Chondrocyte (in vitro differentiated cells): Measurements from ENCODE around the gene FMO4. TPM values are rescaled to one million over a fixed set of nuclear protein-coding genes. Genes with fewer than 3 reads are reported as not detected.
"Not testable (repeated sequence)": the region's sequence is repeated elsewhere in the genome, so short reads cannot be mapped to it uniquely, and the experiment has no call there.

Experiments
- DNase-seq: peaks from one replicate; pipeline ENCODE4 v3.0.0; 2021; ENCODE audit warnings: mixed read lengths, low spot score
- H3K27ac Mint-ChIP-seq: one replicate; pipeline ENCODE4 v1.8.0; 2021; ENCODE audit warnings: mild to moderate bottlenecking, moderate library complexity, mixed read lengths; ENCODE audit not compliant: unreplicated experiment
- H3K27me3 Mint-ChIP-seq: 2 replicates; pipeline ENCODE4 v1.8.0; 2021; ENCODE audit warnings: low read depth, mixed read lengths
- H3K36me3 Mint-ChIP-seq: 2 replicates; pipeline ENCODE4 v1.8.0; 2021; ENCODE audit warnings: low read depth, mixed read lengths
- H3K4me1 Mint-ChIP-seq: 2 replicates; pipeline ENCODE4 v1.8.0; 2021; ENCODE audit warnings: low read depth, mild to moderate bottlenecking, mixed read lengths
- H3K4me3 Mint-ChIP-seq: one replicate; pipeline ENCODE4 v1.8.0; 2021; ENCODE audit warnings: mild to moderate bottlenecking, moderate library complexity, mixed read lengths; ENCODE audit not compliant: unreplicated experiment
- H3K9me3 Mint-ChIP-seq: 2 replicates; pipeline ENCODE4 v1.8.0; 2021; ENCODE audit warnings: low read depth, mixed read lengths
- total RNA-seq: library from RNA; stranded (reverse); gene quantifications from 3 replicates; pipeline ENCODE4 v1.2.1, GENCODE V29; 2021
- TF ChIP-seq, protein P1 (sequence below): fragments of 200-600 bp; sonication (generic); IDR thresholded peaks from 2 replicates; pipeline ENCODE4 v1.5.0; 2021; ENCODE audit warnings: antibody characterized with exemption, mild to moderate bottlenecking, moderate library complexity

The FMO4 gene
- total RNA-seq, 1 donor from 2014 or later: 2.6 TPM

DNA sequence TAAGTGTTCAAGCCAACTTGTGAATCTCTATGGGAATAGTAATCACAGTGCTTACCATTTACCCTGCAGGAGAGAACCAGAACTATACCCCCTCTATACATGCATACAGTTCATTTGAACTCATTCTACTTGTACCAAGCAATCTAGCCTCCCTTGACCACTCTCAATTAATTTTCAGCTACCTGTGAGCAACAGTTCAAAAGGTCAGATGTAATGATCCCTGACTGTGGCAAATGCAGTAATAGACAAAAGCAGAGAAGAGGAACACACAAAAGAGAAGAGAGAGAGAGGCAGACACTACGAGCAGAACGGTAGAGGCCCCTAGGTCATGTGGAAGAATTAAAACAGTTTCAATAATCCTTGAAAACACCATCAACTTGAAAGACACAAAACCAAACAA lies 52.8 kb downstream of the FMO4 start:
- TF ChIP-seq, protein P1, sequence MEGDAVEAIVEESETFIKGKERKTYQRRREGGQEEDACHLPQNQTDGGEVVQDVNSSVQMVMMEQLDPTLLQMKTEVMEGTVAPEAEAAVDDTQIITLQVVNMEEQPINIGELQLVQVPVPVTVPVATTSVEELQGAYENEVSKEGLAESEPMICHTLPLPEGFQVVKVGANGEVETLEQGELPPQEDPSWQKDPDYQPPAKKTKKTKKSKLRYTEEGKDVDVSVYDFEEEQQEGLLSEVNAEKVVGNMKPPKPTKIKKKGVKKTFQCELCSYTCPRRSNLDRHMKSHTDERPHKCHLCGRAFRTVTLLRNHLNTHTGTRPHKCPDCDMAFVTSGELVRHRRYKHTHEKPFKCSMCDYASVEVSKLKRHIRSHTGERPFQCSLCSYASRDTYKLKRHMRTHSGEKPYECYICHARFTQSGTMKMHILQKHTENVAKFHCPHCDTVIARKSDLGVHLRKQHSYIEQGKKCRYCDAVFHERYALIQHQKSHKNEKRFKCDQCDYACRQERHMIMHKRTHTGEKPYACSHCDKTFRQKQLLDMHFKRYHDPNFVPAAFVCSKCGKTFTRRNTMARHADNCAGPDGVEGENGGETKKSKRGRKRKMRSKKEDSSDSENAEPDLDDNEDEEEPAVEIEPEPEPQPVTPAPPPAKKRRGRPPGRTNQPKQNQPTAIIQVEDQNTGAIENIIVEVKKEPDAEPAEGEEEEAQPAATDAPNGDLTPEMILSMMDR: no peak
- H3K27me3 Mint-ChIP-seq: no peaks in the 10 kb centered on the region
- H3K4me1 Mint-ChIP-seq: no peaks in the 10 kb centered on the region
- DNase-seq: no peak
- H3K27ac Mint-ChIP-seq: no peak overlapping the region
- peaks cover 23% of the 10 kb centered on the region for H3K9me3 Mint-ChIP-seq
- H3K4me3 Mint-ChIP-seq: no peak overlapping the region
- peaks cover 2% of the 10 kb centered on the region for H3K36me3 Mint-ChIP-seq

DNA sequence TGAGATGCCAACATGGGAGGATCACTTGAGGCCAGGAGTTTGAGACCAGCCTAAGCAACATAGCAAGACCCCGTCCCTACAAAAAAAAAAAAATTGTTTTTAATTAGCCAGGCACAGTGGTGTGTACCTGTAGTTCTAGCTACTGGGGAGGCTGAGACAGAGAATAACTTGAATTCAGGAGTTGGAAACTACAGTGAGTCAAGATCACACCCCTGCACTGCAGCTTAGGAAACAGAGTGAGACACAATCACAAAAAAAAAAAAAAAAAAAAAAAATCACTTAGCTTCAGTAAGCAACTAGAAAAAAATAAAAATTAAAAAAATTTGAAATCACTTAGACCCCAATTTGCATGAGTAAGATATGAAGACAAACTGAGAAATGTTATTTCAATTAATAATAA lies 53.5 kb downstream of the FMO4 start:
- no peak overlapping the region for H3K4me3 Mint-ChIP-seq
- DNase-seq: no peak
- no peaks in the 10 kb centered on the region for H3K27me3 Mint-ChIP-seq
- H3K27ac Mint-ChIP-seq: no peak overlapping the region
- H3K4me1 Mint-ChIP-seq: peaks cover 6% of the 10 kb centered on the region
- peaks cover 16% of the 10 kb centered on the region for H3K9me3 Mint-ChIP-seq
- H3K36me3 Mint-ChIP-seq: no peaks in the 10 kb centered on the region
- TF ChIP-seq, protein P1: no peak

DNA sequence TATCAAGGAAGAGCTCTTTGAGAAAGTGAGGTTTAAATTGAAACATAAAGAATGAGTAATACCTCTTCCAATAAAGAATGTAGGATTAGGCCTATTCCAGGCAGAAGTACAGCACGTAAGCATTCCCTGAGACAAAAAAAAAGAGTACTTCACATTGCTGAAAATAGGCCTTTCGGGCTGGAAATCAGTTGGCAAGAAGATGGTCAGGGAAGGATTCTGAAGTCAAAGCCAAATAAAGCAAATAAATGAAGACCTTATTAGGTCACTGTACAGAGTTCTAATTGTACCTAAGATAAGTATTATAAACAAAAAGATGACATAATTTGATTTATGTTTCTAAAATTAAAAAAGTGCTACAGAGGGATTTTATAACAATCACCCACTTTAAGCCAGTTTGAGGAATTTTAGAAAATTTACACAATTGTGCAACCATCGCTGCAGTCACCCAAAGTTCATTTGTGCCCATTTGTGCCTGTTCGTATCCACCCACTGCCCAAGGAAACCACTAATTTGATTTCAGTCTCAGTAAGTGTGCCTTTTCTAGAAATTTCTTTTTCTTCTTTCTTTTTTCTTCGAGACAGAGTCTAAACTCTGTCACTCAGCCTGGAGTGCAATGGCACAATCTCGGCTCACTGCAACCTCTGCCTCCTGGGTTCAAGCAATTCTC lies 58.6 kb downstream of the FMO4 start:
- Mint-ChIP-seq H3K27me3 (peaks cover 1% of the 10 kb centered on the region), H3K27ac (no peak overlapping the region), H3K4me3 (no peak overlapping the region), H3K9me3 (peaks cover 17% of the 10 kb centered on the region), H3K4me1 (peaks cover 15% of the 10 kb centered on the region), H3K36me3 (peaks cover 1% of the 10 kb centered on the region)
- no peak for DNase-seq
- TF ChIP-seq, protein P1: no peak

DNA sequence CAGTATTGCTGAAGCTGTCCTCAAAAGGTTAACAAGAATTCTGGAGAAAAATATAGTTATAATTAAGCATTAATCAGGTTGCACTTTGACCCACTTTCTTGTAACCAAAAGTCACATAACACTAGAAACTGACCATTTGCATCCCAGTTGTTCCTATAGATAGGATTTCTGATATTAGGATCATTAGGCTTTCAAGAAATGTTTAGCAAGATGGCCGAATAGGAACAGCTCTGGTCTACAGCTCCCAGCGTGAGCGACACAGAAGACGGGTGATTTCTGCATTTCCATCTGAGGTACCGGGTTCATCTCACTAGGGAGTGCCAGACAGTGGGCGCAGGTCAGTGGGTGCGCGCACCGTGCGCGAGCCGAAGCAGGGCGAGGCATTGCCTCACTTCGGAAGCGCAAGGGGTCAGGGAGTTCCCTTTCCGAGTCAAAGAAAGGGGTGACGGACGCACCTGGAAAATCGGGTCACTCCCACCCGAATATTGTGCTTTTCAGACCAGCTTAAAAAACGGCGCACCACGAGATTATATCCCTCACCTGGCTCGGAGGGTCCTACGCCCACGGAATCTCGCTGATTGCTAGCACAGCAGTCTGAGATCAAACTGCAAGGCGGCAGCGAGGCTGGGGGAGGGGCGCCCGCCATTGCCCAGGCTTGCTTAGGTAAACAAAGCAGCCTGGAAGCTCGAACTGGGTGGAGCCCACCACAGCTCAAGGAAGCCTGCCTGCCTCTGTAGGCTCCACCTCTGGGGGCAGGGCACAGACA lies 59.6 kb downstream of the FMO4 start:
- H3K9me3 Mint-ChIP-seq: peaks cover 17% of the 10 kb centered on the region
- not testable (repeated sequence) for H3K27ac Mint-ChIP-seq

DNA sequence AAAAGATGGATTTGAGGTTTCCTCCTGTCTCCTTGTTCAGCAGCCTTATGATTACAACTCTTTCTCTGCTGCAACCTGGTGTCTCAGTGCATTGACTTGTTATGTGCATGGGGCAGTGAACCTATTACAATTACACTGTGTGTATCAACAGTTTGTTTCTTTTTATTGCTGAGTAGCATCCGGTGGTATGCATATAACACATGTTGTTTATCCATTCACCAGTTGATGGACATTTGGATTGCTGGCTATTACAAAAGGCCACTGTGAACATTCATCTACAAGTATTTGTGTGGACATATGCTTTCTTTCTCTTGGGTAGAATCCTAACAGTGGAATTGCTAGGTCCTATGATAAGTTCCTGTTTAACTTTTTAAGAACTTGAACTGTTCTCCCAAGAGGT lies 65.9 kb downstream of the FMO4 start:
- peaks cover 12% of the 10 kb centered on the region for H3K9me3 Mint-ChIP-seq
- DNase-seq: no peak
- TF ChIP-seq, protein P1: no peak
- no peak overlapping the region for H3K27ac Mint-ChIP-seq
- peaks cover 6% of the 10 kb centered on the region for H3K27me3 Mint-ChIP-seq
- H3K36me3 Mint-ChIP-seq: peaks cover 1% of the 10 kb centered on the region
- H3K4me1 Mint-ChIP-seq: no peaks in the 10 kb centered on the region
- H3K4me3 Mint-ChIP-seq: no peak overlapping the region

More for the DNA sequence above, 59.6 kb downstream of the FMO4 start:
- peak overlapping the region; percentile 55 for H3K4me3 Mint-ChIP-seq
- H3K36me3 Mint-ChIP-seq, DNase-seq, H3K27me3 Mint-ChIP-seq: not testable (repeated sequence)
- H3K4me1 Mint-ChIP-seq: peaks cover 15% of the 10 kb centered on the region
